IPS-18c (cell line): Measurements from ENCODE around the gene AKT3.
"Not testable (repeated sequence)": the region's sequence is repeated elsewhere in the genome, so short reads cannot be mapped to it uniquely, and the experiment has no call there.

Experiments used
- H3K4me3 ChIP-seq: 2 replicates; pipeline ENCODE4 v1.7.0; 2013; ENCODE audit warnings: low read depth, mild to moderate bottlenecking, low read length, moderate library complexity; ENCODE audit not compliant: insufficient read depth
- H3K9me3 ChIP-seq: one replicate; pipeline ENCODE4 v1.6.1; 2013; ENCODE audit warnings: mild to moderate bottlenecking, low read length, moderate library complexity; ENCODE audit not compliant: control insufficient read depth, insufficient read depth

Gene AKT3

GRCh38 chr1:243846761-243847160 lies 3.3 kb downstream of the AKT3 start:
- Histone ChIP-seq H3K4me3 (no peak overlapping the region), H3K9me3 (no peaks in the 10 kb centered on the region)

GRCh38 chr1:243845888-243846287 lies 4.2 kb downstream of the AKT3 start:
- H3K9me3 ChIP-seq, result no peaks in the 10 kb centered on the region
- no peak overlapping the region for H3K4me3 ChIP-seq

- Histone ChIP-seq H3K4me3 (no peak overlapping the region), H3K9me3 (no peaks in the 10 kb centered on the region)
Measured at GRCh38 chr1:243844186-243844585, 5.9 kb downstream of the AKT3 start.

GRCh38 chr1:243842978-243843511 lies 7.0 kb downstream of the AKT3 start:
- Histone ChIP-seq H3K4me3 (no peak overlapping the region), H3K9me3 (no peaks in the 10 kb centered on the region)

- Histone ChIP-seq H3K4me3 (no peak overlapping the region), H3K9me3 (no peaks in the 10 kb centered on the region)
Measured at GRCh38 chr1:243842161-243842560, 7.9 kb downstream of the AKT3 start.

GRCh38 chr1:243841507-243841906 lies 8.5 kb downstream of the AKT3 start:
- Histone ChIP-seq H3K4me3 (no peak overlapping the region), H3K9me3 (no peaks in the 10 kb centered on the region)

GRCh38 chr1:243837907-243838535 lies 12.0 kb downstream of the AKT3 start:
- Histone ChIP-seq H3K4me3 (no peak overlapping the region), H3K9me3 (no peaks in the 10 kb centered on the region)

GRCh38 chr1:243834130-243834529 lies 15.9 kb downstream of the AKT3 start:
- Histone ChIP-seq H3K4me3 (no peak overlapping the region), H3K9me3 (no peaks in the 10 kb centered on the region)

- no peaks in the 10 kb centered on the region for H3K9me3 ChIP-seq
- no peak overlapping the region for H3K4me3 ChIP-seq
Measured at GRCh38 chr1:243831463-243831862, 18.6 kb downstream of the AKT3 start.

GRCh38 chr1:243827206-243827605 lies 22.8 kb downstream of the AKT3 start:
- Histone ChIP-seq H3K9me3 (no peaks in the 10 kb centered on the region), H3K4me3 (no peak overlapping the region)

GRCh38 chr1:243824907-243825306 lies 25.1 kb downstream of the AKT3 start:
- not testable (repeated sequence) for H3K4me3 ChIP-seq, H3K9me3 ChIP-seq

- Histone ChIP-seq H3K9me3 (peaks cover 3% of the 10 kb centered on the region), H3K4me3 (no peak overlapping the region)
Measured at GRCh38 chr1:243821177-243821680, 28.8 kb downstream of the AKT3 start.

- no peak overlapping the region for H3K4me3 ChIP-seq
- H3K9me3 ChIP-seq, result peaks cover 3% of the 10 kb centered on the region
Measured at GRCh38 chr1:243819438-243819839, 30.6 kb downstream of the AKT3 start.

- Histone ChIP-seq H3K9me3 (peaks cover 3% of the 10 kb centered on the region), H3K4me3 (no peak overlapping the region)
Measured at GRCh38 chr1:243818978-243819377, 31.1 kb downstream of the AKT3 start.

- H3K9me3 ChIP-seq, result no peaks in the 10 kb centered on the region
- H3K4me3 ChIP-seq, result no peak overlapping the region
Measured at GRCh38 chr1:243814718-243815117, 35.3 kb downstream of the AKT3 start.

- not testable (repeated sequence) for H3K9me3 ChIP-seq, H3K4me3 ChIP-seq
Measured at GRCh38 chr1:243807346-243807745, 42.7 kb downstream of the AKT3 start.

GRCh38 chr1:243806310-243806709 lies 43.7 kb downstream of the AKT3 start:
- Histone ChIP-seq H3K4me3 (no peak overlapping the region), H3K9me3 (peaks cover 5% of the 10 kb centered on the region)

- peaks cover 5% of the 10 kb centered on the region for H3K9me3 ChIP-seq
- H3K4me3 ChIP-seq, result no peak overlapping the region
Measured at GRCh38 chr1:243802736-243803135, 47.3 kb downstream of the AKT3 start.

GRCh38 chr1:243801378-243801777 lies 48.7 kb downstream of the AKT3 start:
- Histone ChIP-seq H3K4me3 (no peak overlapping the region), H3K9me3 (no peaks in the 10 kb centered on the region)
